GM19023 (cell line): Measurements from ENCODE around the gene ANKS6.

Experiments used
- ATAC-seq: cut with Tn5 transposase; IDR thresholded peaks from one replicate; pipeline ENCODE4 v1.9.1; 2021; ENCODE audit warnings: mild to moderate bottlenecking, moderate library complexity; ENCODE audit not compliant: unreplicated experiment

Gene ANKS6

DNA sequence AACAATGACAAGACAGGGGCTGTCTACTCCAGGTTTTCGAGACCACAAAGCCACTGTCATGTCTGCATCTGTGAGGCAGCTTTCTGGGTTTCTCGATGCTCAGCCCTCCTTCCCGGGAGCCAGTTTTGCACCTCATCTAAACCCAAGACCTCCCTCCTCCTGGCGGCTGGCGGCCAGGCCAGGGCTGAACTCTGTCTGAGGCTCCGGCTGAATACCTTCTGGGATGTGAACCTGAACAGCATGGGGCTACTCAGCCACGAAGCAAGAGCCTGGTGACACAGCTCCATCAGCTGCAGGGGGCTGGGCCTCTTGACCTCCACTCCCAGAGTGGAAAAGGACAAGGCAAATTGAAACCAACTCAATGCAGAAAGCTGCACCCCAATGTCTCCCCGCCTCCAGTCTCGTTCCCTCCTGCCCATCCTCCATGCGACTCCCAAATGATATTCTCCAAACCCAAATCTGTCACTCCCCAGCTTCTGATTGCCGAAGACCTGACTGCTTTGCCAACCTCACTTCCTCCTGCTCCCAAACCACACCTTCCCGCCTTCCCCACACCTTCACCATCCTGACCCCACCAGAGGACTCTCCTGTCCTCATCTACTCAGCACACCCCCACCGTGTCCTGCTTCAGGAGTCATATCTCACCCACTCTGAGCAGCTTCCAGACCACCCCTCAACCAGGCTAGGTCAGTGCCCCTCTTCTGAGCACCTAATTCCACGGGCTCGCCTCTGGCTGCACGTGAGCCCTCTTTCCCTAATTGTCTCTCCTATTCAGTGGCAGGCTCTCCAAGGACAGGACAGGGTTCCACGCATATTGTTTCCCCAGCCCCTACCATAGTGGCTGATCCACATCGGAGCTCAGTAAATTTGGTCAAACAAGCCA is 4.5 kb downstream of the ANKS6 start:
- no peak for ATAC-seq

DNA sequence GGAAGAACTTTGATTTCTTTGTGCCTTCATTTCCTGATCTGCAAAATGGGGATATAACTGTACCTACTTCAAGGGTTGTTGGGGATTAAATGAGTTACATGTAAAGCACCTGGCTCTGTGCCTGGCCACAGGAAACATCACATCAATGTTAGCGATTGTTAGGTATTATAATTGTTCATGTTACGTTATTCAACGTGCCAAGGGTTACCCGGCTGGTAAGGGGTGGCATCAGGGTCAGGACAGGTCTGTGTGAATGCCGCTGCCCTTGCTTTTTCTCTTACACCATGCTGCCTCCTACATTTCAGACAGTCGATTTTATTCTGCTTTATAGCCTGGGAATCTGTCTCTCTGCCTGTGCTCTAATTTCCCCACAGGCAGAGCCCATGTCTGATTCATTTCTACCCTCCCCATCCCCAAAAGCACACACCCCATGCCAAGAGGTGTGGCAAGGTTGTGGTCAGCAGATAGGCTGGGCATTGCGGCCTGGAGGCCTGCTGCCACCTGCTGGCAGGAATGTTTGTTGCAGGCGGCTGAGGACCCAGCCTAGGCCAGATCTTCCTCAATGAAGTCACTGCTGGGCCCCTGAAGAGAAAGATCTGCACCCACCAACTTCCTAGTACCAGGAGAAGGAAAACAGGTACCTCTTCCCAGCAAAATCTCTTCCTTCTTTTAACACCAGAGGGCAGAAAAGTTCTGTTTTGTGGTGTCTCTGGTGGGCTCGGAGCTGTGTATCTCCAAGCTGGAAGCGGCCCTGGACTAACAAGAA is 5.3 kb downstream of the ANKS6 start:
- no peak for ATAC-seq

DNA sequence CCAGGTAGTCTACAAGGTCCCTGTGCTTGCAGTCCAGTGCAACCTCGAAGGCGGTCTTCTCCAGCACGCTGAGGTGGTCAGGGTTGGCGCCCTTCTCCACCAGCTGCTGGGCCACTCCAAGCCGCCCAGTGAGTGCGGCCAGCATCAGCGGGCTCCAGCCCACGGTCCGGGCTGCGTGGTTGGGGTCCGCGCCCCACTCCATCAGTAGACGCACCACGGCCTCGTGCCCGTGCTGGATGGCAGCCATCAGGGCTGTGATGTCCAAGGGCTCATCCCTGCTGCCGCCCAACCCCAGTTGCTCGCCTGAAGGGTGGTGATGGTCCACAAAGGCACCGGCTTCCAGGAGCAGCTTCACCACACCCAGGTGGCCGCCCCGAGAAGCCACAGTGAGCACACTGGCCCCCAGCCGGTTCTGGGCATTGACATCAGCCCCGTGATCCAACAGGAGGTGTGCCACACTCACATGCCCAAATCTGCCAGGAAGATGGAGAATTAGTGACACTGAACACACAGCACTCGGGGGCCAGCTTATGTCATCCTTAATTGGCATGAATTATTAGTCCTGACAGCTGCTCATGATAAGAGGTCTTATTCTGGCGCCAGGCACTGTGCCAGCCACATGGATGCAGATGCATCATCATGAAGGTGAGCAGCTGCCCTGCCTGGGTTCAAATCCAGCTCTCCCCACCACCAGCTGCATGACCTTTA is 6.1 kb downstream of the ANKS6 start:
- ATAC-seq: no peak

DNA sequence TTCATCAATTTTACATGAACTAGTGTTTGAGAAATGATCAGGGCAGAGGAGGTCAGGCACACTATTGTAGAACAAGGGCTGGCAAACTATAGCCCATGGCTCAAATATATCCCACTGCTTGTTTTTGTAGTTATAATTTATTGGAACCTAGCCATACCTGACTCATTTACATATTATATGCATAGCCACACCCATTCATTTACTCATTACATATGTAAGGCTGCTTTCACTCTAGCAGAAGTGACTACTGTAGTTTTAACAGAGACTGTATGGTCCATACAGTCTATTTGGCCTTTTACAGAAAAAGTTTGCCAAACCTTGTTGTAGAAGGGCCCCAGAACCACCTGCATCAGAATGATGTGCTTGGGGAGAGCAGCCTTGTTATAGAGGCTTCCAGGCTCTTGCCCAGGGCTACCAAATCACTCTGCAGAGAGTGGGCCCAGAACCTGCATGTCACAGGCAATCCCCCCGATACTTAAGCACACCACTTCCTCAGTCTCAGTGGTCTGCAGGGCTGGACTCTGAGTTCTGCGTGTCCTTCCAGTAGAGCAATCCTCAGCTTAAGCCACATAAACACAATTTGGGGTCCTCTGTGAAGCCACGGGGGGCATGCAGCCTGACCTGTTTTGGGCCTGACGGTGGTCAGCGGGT is 6.7 kb downstream of the ANKS6 start:
- ATAC-seq: no peak

DNA sequence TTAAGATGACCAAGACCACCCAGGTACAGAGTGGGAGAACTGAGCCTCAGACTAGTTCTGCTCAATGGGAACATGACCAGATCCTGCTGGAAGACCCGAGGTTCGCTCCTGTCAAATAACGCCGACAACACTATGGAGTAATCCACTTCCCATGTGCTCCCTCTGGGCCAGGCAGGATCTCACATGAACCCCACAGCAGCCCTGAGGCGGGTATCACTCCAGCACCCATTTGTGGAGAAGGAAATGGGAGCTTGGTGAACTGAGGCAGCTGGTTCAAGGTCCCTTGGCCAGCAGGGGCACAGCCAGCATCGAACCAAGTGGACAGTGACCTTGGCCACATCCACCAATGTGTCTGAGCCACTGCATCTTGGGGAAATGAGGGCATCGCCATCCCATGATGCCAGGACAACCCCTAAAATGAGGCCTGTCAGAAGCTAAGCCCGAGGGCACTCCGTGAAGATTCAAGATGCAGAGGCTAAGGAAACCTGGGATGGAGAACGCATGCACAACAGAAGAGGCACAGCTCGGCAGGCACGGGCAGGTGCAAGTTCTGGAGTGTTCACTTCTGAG is 8.5 kb downstream of the ANKS6 start:
- no peak for ATAC-seq

DNA sequence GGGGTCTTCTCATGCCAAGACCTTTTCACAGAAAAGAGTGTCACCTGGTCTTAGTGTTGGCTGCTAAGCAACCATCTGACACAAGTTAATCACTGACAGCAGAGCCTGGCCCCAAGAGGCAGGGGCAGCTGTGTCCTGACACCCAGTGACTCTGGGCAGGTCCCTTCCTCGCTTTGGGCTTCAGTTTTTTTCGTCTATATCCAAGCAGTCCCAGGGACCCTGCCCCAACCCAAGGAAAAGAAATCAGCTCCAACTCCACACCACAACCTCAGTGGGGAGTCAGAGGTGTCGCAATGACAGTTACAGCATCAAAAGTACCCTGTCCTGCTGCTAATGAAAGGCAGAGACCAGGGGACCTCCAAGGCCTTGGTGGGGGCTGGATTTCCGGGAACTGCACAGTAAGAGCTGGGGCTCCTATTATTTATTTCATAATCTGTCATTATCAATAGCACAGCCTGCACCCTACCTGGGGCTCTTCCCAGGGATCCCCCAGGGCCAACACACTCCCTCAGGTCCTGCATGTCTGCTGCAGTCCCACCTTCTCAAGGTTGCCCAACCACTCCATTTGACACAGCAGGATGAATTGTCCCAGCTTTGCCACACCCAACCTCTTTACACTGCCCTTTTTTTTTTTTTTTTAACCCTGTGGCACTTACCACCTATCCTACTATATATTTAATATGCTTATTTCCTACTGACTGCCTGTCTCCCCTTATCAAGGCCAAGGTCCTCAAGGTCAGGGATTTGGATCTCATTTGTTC is 9.4 kb downstream of the ANKS6 start:
- no peak for ATAC-seq

DNA sequence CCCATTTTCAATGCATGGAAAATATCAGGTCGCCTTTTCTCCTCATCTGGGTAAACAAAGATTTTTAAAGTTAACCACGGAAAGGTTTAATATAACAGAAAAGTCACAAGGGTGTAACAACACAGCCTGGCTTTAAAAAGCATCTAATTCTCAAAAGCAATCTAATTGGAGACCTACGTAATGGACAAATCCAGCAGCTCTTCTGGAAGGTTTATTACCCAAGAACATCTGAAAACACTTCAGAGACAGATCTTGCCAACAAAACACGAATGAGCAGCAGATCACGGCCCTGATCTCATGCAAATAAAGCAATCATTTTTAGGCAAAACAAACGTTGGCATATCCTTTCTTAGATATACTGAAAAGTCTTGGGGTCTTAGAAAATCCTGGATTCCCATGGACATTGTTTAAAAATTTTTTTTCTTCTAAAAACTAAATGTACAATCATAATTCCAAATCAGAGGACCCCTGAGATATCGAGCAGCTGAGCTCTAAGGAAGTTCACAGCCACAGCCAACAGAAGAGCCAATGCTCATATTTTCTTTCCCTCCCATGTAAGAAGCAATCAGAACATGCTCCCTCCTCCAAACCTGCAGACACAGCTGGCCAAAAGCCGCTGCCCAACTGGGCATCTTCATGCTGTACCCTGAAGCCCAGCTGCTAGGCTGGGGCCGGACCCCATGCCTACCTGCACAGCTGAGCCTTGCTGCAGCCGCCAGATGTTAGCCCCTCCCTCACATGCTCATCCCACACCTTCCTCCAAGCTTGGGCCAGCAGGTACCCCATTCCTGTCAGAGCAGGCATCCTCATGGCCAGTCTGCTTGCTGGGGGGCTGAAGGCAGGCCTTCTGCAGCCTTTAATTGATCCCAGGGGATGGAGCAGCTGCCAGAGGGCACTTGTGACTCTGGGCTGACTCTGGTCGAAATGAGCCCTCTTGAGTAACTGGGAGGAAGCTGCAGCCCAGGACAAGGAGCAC is 11.2 kb downstream of the ANKS6 start:
- ATAC-seq: no peak

DNA sequence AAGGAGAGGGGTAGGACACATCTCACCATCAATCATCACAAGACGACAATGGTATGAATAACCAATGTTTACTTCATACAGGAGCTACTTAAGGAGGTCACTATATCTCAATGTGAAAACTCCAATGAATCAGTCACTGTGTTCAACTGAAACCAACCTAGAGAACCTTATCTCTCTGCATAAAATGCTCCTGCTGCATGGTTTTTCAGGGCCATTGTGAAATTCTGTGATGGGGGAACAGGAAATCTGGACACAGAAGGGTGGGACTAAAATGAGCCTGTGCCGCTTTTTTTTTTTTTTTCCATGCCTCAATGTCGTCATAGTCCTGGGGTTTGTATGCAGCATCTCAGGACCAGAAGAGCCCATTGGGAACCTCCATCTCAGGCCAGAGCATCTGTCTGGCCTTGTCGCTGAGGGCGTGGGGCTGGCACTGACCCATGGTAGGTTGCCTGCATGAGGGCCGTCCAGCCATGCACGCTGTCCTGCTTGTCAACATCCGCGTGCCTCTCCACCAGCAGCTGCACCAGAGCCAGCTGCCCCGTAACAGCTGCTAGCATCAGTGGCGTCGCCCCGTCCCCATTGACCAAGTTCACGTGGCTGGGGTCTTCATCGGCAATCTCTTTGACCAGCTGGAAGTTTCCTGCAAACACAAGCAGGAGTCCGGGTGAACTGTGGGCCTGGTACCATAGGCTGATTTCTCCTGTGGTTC is 12.7 kb downstream of the ANKS6 start:
- no peak for ATAC-seq

DNA sequence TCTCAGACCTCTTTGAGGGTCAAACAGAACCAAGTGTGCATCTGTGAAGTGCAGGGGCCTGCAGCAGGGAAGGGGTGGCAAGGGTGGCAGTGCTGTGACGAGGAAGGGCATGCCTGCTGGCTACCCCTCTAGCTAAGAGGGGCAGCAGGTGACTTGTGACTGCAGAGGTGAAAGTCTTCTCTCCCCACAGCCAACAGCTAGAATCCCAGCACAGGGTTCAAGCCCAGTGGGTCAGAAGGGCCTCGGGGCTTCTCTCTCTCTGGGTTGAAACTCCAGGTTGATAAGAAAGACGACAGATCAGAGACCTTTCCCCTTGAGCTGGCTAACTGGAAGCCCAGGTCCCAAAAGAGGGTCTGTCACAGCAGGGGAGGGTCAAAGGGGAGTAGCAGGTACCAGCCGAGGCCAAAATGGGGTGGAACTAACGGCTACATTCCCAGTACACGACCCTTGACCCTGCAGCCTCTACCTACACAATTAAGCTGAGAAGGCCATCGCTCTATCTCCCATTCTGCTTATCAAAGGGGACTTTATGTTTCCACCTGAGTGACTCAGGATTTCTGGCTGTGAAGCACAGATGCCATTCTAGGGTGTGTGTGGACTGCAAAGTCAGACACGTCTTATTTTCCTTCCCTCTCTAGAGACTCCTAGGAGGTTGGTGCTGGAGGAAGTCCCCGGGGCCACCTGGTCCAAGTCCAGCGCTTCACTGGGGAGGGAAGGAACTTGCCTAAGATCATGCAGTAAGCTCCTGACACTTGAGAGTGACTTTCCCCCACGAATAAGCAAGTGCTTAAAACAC is 14.6 kb downstream of the ANKS6 start:
- no peak for ATAC-seq

DNA sequence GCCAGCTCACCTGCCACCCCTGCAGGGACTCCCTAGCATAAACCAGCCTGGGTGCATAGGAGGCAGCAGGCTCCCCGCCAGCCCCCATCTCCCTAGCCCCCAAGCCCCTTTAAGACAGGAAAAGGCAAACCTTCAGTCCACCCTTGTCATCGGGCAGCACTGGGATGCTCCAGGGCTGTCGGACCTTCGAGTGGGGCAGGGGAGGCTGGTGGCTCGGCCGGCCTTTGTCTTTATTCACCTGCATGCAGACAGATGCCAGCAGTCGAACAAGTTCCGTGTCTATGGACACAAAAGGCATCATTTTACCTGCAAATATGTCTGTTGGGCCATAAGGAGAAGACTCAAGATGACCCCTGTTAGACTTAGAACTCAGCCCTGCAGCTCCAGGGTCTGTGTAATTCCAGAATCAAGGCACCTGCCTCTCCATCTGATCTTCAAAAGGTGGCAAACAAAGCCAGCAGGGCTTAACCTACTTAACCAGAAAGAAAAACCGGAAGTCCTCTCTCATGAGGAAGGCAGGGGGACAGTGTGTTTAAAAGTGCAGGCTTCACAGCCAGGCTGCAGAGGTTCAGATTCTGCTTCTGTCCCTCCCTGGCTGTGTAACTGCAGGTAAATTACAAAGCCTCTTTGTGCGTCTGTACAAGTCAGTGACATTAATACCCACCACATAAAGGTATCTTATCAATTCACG is 16.2 kb downstream of the ANKS6 start:
- no peak for ATAC-seq

DNA sequence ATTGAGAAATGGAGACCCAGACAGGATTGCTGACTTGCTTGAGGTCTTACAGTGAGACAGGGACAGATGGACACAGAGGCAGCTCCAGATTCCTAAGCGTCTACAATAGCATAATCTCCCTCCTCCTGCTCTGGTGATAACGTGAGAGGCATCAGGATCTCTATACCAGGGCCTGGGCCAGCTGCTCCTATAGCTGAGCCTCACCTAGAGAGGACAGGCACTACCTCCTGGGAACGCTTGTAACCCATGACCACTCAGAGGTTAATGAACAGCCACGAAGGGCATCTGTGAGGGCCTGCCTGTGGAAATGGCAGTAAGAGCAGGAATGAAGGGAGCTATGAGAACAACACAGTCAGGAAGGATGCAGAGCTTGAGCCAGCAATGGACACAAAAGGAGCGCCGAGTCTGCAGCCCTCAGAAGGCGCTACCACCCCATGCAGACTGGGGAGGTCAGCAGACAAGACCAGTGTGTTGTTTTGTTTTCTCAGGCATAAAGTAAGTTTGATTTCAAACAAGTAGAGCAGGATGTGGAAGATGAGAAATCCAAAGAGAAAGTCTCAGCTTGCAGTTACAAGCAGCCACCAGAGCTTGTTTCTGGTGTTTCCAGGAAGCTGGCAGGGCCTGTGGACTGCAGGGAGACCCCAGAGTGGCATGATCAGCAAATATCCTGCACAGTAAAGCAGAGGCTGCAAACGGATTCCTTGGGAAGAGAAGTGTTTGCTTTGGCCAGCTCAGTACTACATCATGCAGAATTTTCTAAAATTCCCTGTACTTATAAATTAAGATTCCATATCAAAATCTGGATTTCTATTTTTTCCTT is 17.4 kb downstream of the ANKS6 start:
- ATAC-seq: no peak

DNA sequence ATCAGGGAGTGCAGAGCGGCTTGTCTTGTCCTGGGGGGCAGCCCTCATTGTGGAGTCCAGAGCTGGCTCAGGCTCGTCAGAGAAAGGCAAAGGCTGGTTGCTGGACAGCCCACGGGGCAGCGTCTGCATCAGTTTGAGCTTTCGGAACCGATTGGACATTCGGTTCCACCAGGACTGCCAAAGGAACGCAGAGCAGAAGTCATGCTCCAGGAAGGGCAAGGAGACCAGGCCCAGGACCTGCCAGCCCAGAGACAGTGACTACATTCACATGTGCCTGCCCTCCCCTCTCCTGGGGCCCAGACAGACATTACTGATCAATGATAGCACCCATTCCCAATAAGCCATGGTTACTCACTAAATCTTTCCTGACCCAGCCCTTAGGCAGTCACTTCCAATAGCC is 18.1 kb downstream of the ANKS6 start:
- no peak for ATAC-seq

DNA sequence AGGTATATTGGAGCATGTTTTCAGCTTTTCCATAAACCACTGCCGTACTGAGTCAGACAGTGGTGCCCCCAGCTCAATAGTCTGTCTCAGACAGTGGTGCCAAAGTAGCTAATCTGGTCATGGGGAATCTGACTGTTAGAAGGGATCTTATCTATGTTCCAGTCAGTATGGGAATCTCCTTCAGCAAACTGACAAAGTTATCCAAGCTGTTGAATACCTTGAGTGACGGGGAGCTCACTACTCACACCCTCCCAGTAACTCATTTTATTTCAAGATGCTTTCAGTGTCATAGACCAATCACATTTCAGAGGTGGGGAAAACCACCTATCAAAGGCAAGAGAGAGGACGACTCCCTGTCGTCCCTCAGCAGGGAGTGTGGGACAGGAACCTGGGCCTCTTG is 18.7 kb downstream of the ANKS6 start:
- no peak for ATAC-seq

DNA sequence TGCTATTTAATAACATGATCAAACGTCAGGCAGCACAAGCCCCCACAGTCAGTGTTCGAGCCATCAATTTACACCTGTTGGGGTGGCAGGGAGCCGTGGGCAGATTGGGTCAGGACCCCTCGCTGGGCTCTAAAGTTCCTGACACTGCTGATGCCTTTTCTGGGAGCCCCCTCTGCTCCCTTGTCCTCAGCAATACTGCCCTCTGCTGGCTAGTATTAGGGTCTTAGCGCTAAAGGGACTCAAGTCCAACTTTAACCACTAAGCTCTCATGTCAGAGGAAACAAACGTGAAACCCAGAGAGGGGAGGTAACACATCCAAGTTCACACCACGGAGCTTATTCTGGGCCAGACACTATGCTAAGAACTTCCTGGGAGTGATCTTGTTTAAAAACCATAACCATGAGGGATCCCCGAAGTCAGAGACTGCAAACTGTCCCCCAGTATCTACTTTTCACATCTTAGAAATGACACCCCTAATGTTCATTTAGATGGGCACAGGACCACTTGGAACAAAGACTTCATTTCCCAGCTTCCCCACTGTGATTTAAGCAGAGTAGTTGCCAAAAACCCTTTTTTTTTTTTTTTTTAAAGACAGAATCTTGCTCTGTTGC is 20.4 kb downstream of the ANKS6 start:
- ATAC-seq: no peak

DNA sequence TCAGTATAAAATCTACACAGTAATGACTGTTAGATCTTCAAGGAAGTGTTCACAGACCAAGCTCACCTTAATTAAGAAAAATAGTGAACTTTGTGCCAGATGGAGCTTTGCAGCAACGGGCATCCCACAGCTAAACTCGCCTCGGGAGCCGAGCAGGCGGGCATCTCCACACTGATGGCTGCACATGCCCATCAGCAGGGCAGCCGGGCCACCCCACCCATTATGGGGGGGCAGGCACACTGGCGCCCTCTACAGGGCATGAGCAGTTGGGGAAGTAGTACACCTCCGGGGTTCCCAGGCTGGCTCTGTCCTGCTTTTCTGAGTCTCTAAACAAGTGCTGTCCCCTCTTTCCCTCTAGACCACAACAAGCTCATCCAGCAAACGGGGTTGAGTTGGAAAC is 21.6 kb downstream of the ANKS6 start:
- no peak for ATAC-seq

DNA sequence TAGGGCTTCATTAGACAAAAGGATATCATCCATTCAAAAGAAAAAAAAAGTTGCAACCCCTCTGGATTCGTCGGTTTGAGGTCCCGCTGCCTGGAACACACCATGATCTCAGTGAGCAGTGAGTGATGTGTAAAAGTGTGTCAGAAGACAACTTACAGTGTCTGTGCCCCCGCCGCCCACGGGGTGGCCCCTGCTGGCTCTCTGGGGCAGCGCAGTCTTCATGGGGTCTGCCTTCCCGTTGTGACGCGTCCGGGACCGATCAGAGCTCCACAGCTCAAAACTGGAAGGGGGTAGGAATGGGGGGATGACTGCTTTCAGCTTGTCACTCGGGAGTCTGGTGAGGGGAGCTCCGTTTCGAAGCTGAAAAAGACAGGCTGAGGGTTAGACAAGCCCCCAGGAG is 22.6 kb downstream of the ANKS6 start:
- no peak for ATAC-seq
